IPS-15b (cell line): ENCODE measurements around the gene RAB3A.
A peak's percentile ranks its signal among the peaks of the same experiment; 100 is the strongest.

Source experiments
- H3K27me3 ChIP-seq: one replicate; pipeline ENCODE4 v1.6.1; 2013; ENCODE audit warnings: low read length; ENCODE audit not compliant: control insufficient read depth, insufficient read depth
- H3K36me3 ChIP-seq: one replicate; pipeline ENCODE4 v1.6.1; 2013; ENCODE audit warnings: low read length; ENCODE audit not compliant: control insufficient read depth, insufficient read depth
- H3K4me1 ChIP-seq: one replicate; pipeline ENCODE4 v1.6.1; 2013; ENCODE audit warnings: mild to moderate bottlenecking, low read length; ENCODE audit not compliant: control insufficient read depth, insufficient read depth
- H3K4me3 ChIP-seq: one replicate; pipeline ENCODE4 v1.5.1; 2013; ENCODE audit warnings: low read depth, low read length
- H3K9ac ChIP-seq: one replicate; pipeline ENCODE4 v1.6.1; 2013; ENCODE audit warnings: low read depth, mild to moderate bottlenecking, low read length
- H3K9me3 ChIP-seq: one replicate; pipeline ENCODE4 v1.6.1; 2013; ENCODE audit warnings: mild to moderate bottlenecking, low read length; ENCODE audit not compliant: control insufficient read depth, insufficient read depth

The RAB3A gene

DNA sequence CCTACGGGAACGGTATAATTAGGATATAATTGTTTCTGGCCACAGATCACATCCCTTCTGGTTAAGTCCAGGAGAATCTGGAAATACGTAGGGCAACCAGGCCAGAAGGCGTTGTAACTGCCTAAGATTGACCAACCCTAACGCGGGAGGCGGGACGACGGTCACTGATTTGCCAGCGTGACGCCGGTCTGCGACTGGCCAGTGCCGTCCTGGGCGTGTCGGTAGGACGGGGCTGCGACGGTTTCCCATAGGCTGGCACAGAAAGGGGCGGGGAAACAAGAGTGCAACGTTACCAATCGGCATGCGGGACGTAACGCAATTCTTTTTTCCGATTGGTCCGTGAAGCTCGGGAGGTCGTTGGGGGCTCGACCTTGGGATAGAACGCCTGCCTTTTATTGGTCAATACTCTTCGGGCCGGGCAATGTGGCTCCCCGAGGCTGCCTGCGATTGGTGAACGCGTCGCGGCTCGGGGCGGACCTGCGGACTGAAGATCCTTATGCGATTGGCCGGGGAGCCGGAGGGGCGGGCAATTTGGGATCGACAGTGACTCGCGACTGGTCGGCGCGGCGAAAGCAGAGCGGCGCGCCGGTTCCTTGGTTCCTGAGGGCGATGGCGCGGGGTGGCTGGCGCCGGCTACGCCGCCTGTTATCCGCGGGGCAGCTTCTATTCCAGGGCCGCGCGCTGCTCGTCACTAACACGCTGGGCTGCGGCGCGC lies 11.0 kb downstream of the RAB3A start, which contains the start of gene MPV17L2:
Gene MPV17L2, plus strand, starts transcription at position 546 of the 715 bp plus-strand sequence. Its CDS starts 64 bp downstream, at position 610.
- Histone ChIP-seq H3K36me3 (peaks cover 17% of the 10 kb centered on the region), H3K4me3 (peak within 1 kb of the TSS; percentile 88), H3K9me3 (no peaks in the 10 kb centered on the region), H3K4me1 (peaks cover 4% of the 10 kb centered on the region), H3K27me3 (no peaks in the 10 kb centered on the region), H3K9ac (peak within 1 kb of the TSS; percentile 41)

DNA sequence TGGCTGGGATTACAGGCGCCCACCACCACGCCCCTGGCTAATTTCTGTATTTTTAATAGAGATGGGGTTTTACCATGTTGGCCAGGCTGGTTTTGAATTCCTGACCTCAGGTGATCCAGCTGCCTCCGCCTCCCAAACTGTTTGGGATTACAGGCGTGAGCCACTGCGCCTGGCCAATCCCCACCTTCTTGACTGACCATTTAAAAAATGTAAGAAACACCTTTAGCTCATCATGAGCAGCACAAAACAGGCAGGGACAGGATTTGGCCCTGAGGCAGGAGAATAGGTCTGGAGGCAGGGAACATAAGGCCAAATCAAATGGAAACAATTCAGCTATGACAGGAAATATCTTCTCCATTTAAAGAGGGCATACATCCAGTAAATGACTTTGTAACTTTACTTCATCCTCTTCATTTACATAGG lies 12.2 kb downstream of the RAB3A start:
- Histone ChIP-seq H3K4me1 (peaks cover 4% of the 10 kb centered on the region), H3K36me3 (peaks cover 12% of the 10 kb centered on the region), H3K4me3 (peak overlapping the region; percentile 67), H3K9ac (no peak overlapping the region), H3K9me3 (no peaks in the 10 kb centered on the region), H3K27me3 (no peaks in the 10 kb centered on the region)

DNA sequence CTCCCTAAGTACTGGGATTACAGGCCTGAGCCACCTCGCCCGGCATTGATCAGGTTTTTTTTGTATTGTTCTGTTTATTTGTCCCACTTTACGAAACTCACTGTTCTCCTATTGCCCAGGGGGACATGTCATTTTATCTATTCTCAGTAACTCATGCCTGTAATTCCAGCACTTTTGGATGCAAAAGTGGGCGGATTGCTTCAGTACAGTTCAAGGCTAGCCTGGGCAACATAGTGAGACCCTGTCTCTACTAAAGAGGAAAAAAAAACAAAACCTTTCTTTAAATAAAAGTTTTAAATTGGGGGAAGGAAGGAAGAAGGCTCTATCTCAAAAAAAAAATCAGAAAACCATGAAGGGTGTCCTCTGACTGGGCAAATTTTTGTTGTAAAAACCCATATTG lies 13.6 kb downstream of the RAB3A start:
- peaks cover 9% of the 10 kb centered on the region for H3K4me1 ChIP-seq
- no peaks in the 10 kb centered on the region for H3K27me3 ChIP-seq
- no peak overlapping the region for H3K4me3 ChIP-seq
- H3K9me3 ChIP-seq: no peaks in the 10 kb centered on the region
- peaks cover 4% of the 10 kb centered on the region for H3K36me3 ChIP-seq
- no peak overlapping the region for H3K9ac ChIP-seq

DNA sequence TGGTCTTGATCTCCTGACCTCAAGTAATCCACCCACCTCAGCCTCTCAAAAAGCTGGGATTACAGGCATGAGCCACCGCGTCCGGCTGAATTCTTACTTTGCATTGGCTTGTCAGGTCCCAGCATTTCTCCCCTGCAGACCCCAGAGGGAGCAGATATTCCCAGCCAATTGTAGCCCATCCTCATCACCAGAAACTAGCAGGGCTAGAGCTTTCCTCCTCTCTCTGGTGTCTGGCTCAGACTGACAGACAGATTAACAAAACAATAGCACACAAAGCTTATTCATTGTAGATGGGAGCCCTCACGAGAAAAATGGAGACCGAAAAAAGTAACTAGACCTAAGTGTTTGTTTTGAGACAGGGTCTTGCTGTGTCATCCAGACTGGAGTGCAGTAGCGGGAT lies 18.3 kb downstream of the RAB3A start:
- Histone ChIP-seq H3K36me3 (no peaks in the 10 kb centered on the region), H3K4me1 (peaks cover 6% of the 10 kb centered on the region), H3K9ac (no peak overlapping the region), H3K9me3 (no peaks in the 10 kb centered on the region), H3K4me3 (no peak overlapping the region), H3K27me3 (no peaks in the 10 kb centered on the region)

- no peaks in the 10 kb centered on the region for H3K9me3 ChIP-seq
Observed at GRCh38 chr19:18183529-18183928, 20.3 kb downstream of the RAB3A start.

GRCh38 chr19:18179957-18180356 lies 23.9 kb downstream of the RAB3A start:
- Histone ChIP-seq H3K4me3 (no peak overlapping the region), H3K27me3 (peaks cover 3% of the 10 kb centered on the region), H3K9me3 (no peaks in the 10 kb centered on the region), H3K36me3 (peaks cover 3% of the 10 kb centered on the region), H3K9ac (no peak overlapping the region), H3K4me1 (peaks cover 1% of the 10 kb centered on the region)

More at GRCh38 chr19:18183529-18183928, 20.3 kb downstream of the RAB3A start:
- no peaks in the 10 kb centered on the region for H3K36me3 ChIP-seq
- peaks cover 6% of the 10 kb centered on the region for H3K4me1 ChIP-seq
- H3K9ac ChIP-seq: no peak overlapping the region
- H3K27me3 ChIP-seq: no peaks in the 10 kb centered on the region
- no peak overlapping the region for H3K4me3 ChIP-seq

DNA sequence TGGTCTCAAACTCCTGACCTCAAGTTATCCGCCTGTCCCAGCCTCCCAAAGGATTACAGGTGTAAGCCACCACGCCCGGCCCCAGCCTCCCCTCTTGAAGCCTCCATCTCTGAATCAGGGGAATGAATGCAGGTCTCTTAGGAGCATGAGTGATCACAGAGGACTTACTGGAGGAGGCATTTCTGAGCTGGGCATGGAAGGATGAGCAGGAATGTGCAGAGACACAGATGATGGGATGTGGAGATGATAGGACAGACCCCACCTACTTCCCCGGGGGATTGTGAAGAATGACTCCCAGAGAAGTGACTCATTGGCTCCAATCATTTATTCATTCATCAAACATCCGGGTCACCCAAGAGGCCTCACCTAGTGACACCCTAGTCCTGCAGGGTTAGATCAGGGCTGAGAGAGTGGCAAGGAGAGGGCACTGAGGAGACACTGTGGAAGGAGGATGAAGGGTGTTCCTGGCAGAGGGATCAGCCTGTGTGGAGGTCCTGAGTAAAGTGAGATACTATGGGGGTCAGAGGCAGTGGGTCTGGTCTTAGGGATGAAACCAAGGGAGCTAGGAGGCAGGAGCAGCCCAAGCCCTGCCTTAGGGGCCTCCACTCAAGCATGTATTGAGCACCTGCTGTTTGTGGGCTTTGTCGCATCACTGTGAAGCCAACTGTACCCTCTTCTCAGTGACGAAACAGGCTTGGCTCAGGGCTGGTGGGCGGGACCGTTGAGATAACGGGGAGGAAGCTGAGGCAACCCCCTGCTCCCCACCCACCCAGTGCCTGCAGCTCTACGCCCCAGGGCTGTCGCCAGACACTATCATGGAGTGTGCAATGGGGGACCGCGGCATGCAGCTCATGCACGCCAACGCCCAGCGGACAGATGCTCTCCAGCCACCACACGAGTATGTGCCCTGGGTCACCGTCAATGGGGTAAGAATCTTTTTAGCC lies 27.2 kb downstream of the RAB3A start:
- Histone ChIP-seq H3K4me1 (peaks cover 5% of the 10 kb centered on the region), H3K9ac (no peak overlapping the region), H3K4me3 (no peak overlapping the region)

DNA sequence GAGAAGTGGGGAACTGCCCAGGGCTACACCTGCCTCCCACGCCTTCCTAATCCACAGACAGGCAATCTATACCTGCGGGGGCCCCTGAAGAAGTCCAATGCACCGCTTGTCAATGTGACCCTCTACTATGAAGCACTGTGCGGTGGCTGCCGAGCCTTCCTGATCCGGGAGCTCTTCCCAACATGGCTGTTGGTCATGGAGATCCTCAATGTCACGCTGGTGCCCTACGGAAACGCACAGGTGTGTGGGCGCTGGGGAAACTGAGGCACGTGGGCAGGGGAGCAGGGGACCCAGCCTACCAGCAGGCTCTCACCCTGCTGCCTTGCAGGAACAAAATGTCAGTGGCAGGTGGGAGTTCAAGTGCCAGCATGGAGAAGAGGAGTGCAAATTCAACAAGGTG lies 28.9 kb downstream of the RAB3A start:
- H3K36me3 ChIP-seq: peaks cover 3% of the 10 kb centered on the region
- H3K4me3 ChIP-seq: peak overlapping the region; percentile 78
- no peak overlapping the region for H3K9ac ChIP-seq
- H3K27me3 ChIP-seq: peaks cover 10% of the 10 kb centered on the region
- peaks cover 5% of the 10 kb centered on the region for H3K4me1 ChIP-seq
- no peaks in the 10 kb centered on the region for H3K9me3 ChIP-seq

More for the DNA sequence above, 27.2 kb downstream of the RAB3A start:
- no peaks in the 10 kb centered on the region for H3K9me3 ChIP-seq
- H3K27me3 ChIP-seq: peaks cover 10% of the 10 kb centered on the region
- H3K36me3 ChIP-seq: peaks cover 3% of the 10 kb centered on the region

DNA sequence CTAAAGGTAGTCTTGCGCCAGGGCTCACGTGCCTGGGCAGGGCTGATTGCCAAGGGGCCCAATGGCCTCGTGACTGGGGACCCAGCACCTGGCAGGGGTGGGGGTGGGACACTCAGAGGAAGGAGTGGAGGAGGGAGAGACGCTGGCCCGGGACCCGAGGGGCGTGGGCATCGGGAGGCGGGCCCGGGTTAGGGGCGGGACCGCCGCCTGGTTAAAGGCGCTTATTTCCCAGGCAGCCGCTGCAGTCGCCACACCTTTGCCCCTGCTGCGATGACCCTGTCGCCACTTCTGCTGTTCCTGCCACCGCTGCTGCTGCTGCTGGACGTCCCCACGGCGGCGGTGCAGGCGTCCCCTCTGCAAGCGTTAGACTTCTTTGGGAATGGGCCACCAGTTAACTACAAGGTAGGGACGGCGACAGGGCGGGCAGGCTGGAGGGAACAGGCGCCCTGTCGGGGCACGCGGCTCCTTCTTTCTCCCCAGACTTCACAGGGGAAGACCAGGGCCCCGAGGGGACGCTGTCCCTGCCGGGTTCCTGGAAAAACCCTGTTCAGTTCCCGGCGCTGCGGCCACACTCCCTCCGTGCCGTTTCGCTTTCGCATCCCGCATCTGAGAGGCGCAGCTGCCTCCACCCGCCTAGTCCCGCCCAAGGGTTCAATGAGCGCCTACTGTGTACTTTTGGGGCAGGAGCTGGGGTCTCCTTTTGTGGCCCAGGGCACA lies 30.1 kb downstream of the RAB3A start, which contains the start of gene IFI30:
Gene IFI30, plus strand, starts transcription at position 242 of the 717 bp plus-strand sequence. Its CDS starts 29 bp downstream, at position 271.
- Histone ChIP-seq H3K4me1 (peaks cover 5% of the 10 kb centered on the region), H3K9ac (peak within 1 kb of the TSS; percentile 37), H3K27me3 (peaks cover 10% of the 10 kb centered on the region), H3K36me3 (peaks cover 12% of the 10 kb centered on the region), H3K4me3 (peak within 1 kb of the TSS; percentile 78), H3K9me3 (no peaks in the 10 kb centered on the region)

DNA sequence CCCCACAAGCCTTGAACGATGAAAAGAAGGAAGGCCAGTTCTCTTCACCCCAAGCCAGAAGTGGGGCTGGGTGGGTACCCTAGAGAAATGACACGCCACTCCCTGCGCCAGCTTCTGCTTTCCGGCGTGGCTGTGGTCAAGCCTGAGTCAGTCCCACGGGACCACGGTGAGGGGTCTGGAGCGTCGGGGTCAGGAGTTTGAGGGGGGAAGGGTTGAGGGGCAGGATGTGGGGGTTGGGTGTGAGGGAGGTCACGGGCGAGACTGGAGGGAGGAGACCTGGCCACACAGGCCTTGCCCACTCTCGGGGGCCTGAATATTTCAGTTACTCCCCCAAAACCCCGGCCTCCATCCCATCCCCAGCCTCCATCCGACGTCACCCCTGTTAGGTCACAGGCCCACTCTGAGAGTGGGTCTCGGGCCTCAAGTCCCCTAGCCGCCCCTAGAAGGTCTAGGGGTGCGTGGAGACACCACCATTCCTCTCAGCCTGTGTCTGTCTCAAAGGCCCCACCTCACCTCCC lies 30.7 kb downstream of the RAB3A start:
- peaks cover 5% of the 10 kb centered on the region for H3K4me1 ChIP-seq
- H3K9ac ChIP-seq: no peak overlapping the region
- peak overlapping the region; percentile 78 for H3K4me3 ChIP-seq

More for the DNA sequence above, 30.7 kb downstream of the RAB3A start:
- Histone ChIP-seq H3K36me3 (peaks cover 15% of the 10 kb centered on the region), H3K9me3 (no peaks in the 10 kb centered on the region), H3K27me3 (peaks cover 10% of the 10 kb centered on the region)
